Epithelial cell of alveolus of lung (primary cell): ENCODE results near the gene IGF2. TPM values are rescaled to one million over a fixed set of nuclear protein-coding genes. Genes with fewer than 3 reads are reported as not detected.

ENCODE experiments used
- total RNA-seq: library from RNA; depleted of rRNA; stranded (reverse); fragments of >200 nt; gene quantifications from 2 replicates; pipeline ENCODE4 v1.2.1, GENCODE V29; 2015

Gene IGF2
- total RNA-seq: 24.2 and 42.0 TPM in 2 replicates

GRCh38 chr11:2139123-2139521 is at the start of gene IGF2:
Gene IGF2, minus strand, starts transcription at chr11:2139389. Its CDS starts 3,866 bp downstream, at chr11:2135523.

GRCh38 chr11:2171591-2172003 is 32.4 kb upstream of the IGF2 start, which contains the start of gene TH:
Gene TH, minus strand, starts transcription at chr11:2171815. Its CDS starts 29 bp downstream, at chr11:2171786.

GRCh38 chr11:2160736-2161259 is 21.6 kb upstream of the IGF2 start, which contains the start of gene INS:
Gene INS, minus strand, starts transcription at chr11:2161209. Its CDS starts 238 bp downstream, at chr11:2160971.

Other genes with a start within 250 kb of the IGF2 start
- gene PRR33, start 247.5 kb downstream of the IGF2 start, total RNA-seq: not detected in 2 replicates
- gene TNNT3, start 219.7 kb downstream of the IGF2 start, total RNA-seq: 12.1 TPM in 1 of 2 replicates, not detected in the other
- gene MRPL23, start 192.1 kb downstream of the IGF2 start, total RNA-seq: 66.0 and 368 TPM in 2 replicates
- 25.9 and 579 TPM in 2 replicates for gene H19, start 141.5 kb downstream of the IGF2 start, total RNA-seq
- gene INS, start 21.8 kb upstream of the IGF2 start, total RNA-seq: not detected in 2 replicates
- not detected in 2 replicates for gene TH, start 32.4 kb upstream of the IGF2 start, total RNA-seq
- 1.2 TPM in 1 of 2 replicates, not detected in the other for gene ASCL2, start 131.2 kb upstream of the IGF2 start, total RNA-seq
- not detected in 2 replicates for gene C11orf21, start 162.5 kb upstream of the IGF2 start, total RNA-seq
- 1.3 TPM in 1 of 2 replicates, not detected in the other for gene TSPAN32, start 162.6 kb upstream of the IGF2 start, total RNA-seq
- gene CD81, start 237.9 kb upstream of the IGF2 start, total RNA-seq: 339 and 599 TPM in 2 replicates